Dendritic cell treated with granulocyte-macrophage colony-stimulating factor and Interleukin-4, amounts not matched to agents 40 ng/mL and 50 ng/mL, for 4 days (primary cell): ENCODE data around the gene NDOR1.

Source experiments
- H3K27ac Mint-ChIP-seq: one replicate; pipeline ENCODE4 v1.8.0; 2022; ENCODE audit warnings: mild to moderate bottlenecking, mixed read lengths
- H3K27me3 Mint-ChIP-seq: one replicate; pipeline ENCODE4 v1.8.0; 2022; ENCODE audit warnings: mild to moderate bottlenecking, mixed read lengths
- H3K36me3 Mint-ChIP-seq: one replicate; pipeline ENCODE4 v1.8.0; 2022; ENCODE audit warnings: low read depth, mixed read lengths
- H3K4me1 Mint-ChIP-seq: one replicate; pipeline ENCODE4 v1.8.0; 2022; ENCODE audit warnings: low read depth, mixed read lengths
- H3K4me3 Mint-ChIP-seq: one replicate; pipeline ENCODE4 v1.8.0; 2022; ENCODE audit warnings: mild to moderate bottlenecking, moderate library complexity, mixed read lengths
- H3K9me3 Mint-ChIP-seq: one replicate; pipeline ENCODE4 v1.8.0; 2022; ENCODE audit warnings: mixed read lengths
- intact Hi-C: fragments of 100-400 bp; cut with micrococcal nuclease; formaldehyde crosslinking; loops from one replicate; pipeline ENCODE4 v1.15.0; 2022

NDOR1 gene

GRCh38 chr9:137211532-137211931, 6.0 kb downstream of the NDOR1 start:
- H3K4me3 Mint-ChIP-seq = no peak overlapping the region
- peak overlapping the region; percentile 35 for H3K27ac Mint-ChIP-seq
- no peaks in the 10 kb centered on the region for H3K27me3 Mint-ChIP-seq

GRCh38 chr9:137212520-137212919, 7.0 kb downstream of the NDOR1 start:
- Mint-ChIP-seq H3K27ac (no peak overlapping the region), H3K4me1 (peaks cover 23% of the 10 kb centered on the region), H3K36me3 (peaks cover 90% of the 10 kb centered on the region), H3K9me3 (no peaks in the 10 kb centered on the region), H3K27me3 (no peaks in the 10 kb centered on the region), H3K4me3 (no peak overlapping the region)
- intact Hi-C loops = no loop called here

More at GRCh38 chr9:137211532-137211931, 6.0 kb downstream of the NDOR1 start:
- no peaks in the 10 kb centered on the region for H3K9me3 Mint-ChIP-seq
- intact Hi-C loops = no loop called here
- peaks cover 26% of the 10 kb centered on the region for H3K4me1 Mint-ChIP-seq
- H3K36me3 Mint-ChIP-seq = peaks cover 90% of the 10 kb centered on the region

- intact Hi-C loops = no loop called here
- H3K36me3 Mint-ChIP-seq = peaks cover 87% of the 10 kb centered on the region
- H3K27ac Mint-ChIP-seq = no peak overlapping the region
- H3K27me3 Mint-ChIP-seq = no peaks in the 10 kb centered on the region
- peaks cover 29% of the 10 kb centered on the region for H3K4me1 Mint-ChIP-seq
- H3K4me3 Mint-ChIP-seq = no peak overlapping the region
- H3K9me3 Mint-ChIP-seq = no peaks in the 10 kb centered on the region
Measured at GRCh38 chr9:137213160-137214060, 7.9 kb downstream of the NDOR1 start.

DNA sequence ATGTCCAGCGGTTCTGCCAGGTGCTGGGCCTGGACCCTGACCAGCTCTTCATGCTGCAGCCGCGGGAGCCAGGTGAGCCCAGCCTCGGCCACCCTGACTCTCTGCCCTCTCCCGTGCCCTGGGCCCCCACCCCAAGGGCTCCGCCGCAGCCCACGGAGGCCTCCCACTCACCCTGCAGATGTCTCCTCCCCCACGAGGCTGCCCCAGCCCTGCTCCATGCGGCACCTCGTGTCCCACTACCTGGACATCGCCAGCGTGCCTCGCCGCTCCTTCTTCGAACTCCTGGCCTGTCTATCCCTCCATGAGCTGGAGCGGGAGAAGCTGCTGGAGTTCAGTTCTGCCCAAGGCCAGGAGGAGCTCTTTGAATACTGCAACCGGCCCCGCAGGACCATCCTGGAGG, 9.1 kb downstream of the NDOR1 start:
- peaks cover 75% of the 10 kb centered on the region for H3K36me3 Mint-ChIP-seq
- H3K4me3 Mint-ChIP-seq = no peak overlapping the region
- intact Hi-C loops = no loop called here
- no peak overlapping the region for H3K27ac Mint-ChIP-seq
- peaks cover 36% of the 10 kb centered on the region for H3K4me1 Mint-ChIP-seq
- H3K27me3 Mint-ChIP-seq = no peaks in the 10 kb centered on the region
- H3K9me3 Mint-ChIP-seq = no peaks in the 10 kb centered on the region

DNA sequence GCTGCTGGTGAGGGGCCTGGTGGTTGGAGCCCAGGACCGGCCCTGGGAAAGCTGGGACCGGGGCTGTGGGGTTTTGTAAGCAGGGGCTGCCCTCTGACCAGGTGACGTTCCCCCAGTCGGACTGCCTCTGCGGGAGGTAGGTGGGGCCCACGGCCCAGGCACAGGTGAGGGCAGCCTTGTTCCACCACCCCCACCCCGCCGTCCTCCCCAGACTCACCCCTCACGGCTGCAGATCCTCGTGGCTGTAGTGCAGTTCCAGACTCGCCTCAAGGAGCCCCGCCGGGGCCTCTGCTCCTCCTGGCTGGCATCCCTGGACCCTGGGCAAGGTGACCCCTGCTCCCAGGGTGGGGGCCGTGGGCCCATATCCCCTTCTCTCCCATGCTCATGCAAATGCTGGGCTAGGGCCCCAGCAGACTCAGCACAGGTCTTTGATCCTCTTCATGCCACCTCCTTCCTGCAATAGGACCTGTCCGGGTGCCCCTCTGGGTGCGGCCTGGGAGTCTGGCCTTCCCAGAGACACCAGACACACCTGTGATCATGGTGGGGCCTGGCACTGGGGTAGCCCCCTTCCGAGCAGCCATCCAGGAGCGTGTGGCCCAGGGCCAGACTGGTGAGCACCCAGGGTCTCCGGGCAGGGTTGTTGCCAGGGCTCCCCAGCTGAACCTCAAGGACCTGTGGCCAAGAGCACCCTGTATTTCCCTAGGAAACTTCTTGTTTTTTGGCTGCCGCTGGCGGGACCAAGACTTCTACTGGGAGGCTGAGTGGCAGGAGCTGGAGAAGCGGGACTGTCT, 9.9 kb downstream of the NDOR1 start:
- H3K9me3 Mint-ChIP-seq = no peaks in the 10 kb centered on the region
- no peak overlapping the region for H3K4me3 Mint-ChIP-seq
- peaks cover 6% of the 10 kb centered on the region for H3K27me3 Mint-ChIP-seq
- H3K27ac Mint-ChIP-seq = peak overlapping the region; percentile 60
- H3K4me1 Mint-ChIP-seq = peaks cover 36% of the 10 kb centered on the region
- H3K36me3 Mint-ChIP-seq = peaks cover 67% of the 10 kb centered on the region
- intact Hi-C loops = no loop called here

DNA sequence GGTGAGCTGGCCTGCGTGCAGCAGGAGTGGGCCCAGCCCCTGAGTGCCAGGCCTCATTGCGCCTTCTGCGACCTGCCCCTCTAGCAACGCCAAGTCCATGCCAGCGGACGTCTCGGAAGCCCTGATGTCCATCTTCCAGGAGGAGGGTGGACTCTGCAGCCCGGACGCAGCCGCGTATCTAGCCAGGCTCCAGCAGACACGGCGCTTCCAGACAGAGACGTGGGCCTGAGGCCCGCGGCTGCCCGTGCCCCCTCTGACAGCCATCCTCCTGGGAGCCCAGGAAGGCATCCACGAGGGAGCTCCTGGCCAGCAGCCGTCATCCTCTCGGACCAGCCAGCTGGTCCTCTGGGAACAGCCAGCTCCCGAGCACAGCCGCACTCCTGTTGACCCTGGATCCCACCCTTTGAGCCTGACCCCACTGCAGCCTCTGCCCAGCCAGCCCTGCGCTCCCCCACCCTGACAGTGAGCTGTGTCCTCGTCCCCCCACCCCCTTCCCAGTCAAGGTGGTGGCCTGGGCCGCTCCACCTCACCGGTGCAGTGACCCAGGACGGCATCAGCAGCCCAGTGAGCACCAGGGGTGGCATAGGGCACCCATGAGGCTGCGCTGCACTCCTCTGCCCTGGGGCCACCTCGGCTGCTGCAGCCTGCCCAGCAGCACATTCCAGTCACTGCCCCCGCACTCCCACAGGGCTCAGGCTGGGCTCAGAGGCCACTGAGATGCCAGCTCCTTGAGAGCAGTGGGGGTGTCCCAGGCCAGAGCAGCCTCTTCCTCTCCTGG, 10.9 kb downstream of the NDOR1 start:
- peaks cover 13% of the 10 kb centered on the region for H3K27me3 Mint-ChIP-seq
- H3K9me3 Mint-ChIP-seq = no peaks in the 10 kb centered on the region
- no peak overlapping the region for H3K27ac Mint-ChIP-seq
- intact Hi-C loops = no loop called here
- no peak overlapping the region for H3K4me3 Mint-ChIP-seq
- peaks cover 35% of the 10 kb centered on the region for H3K4me1 Mint-ChIP-seq
- peaks cover 57% of the 10 kb centered on the region for H3K36me3 Mint-ChIP-seq

DNA sequence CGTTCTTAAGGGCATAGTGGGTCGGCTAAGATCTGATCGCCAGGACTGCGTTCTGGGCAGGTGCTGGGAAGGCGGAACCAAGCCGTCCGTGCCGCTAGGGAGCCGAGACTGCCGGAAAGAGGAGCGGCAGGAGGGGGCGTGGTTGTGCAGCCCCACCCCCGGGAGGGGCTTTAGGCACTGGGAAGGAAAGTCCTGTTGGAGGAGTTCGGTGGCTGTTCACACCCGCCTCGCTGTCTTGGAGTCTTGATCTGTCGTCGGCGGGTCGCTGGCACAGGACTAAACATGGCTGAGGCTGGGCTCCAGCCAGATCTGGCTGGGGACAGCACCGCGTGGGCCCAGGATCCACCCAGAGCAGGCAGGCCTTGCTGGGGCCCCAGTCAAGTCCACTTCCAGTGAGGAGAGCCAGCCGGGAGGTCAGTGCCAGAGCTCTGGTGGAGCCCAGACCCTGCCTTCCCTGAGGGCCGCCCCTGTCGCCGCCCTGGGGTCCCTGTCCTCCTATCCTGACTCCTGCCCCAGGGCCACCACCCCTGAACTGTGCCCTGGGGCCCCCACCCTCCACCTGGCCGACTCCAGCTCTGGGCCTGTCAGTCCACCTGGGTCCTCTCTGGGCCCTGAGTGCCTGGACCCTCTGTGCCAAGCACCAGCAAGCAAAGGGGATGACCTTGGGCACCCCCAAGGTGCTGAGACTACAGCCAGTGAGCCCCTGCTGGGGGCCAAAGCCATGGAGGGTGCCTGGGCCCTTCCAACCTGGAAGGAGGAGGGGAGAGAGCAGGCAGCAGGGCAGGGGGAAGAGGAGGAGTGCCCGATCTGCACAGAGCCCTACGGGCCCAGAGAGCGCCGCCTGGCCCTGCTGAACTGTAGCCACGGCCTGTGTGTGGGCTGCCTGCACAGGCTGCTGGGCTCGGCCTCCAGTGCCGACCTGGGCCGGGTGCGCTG, 12.0 kb downstream of the NDOR1 start:
- Mint-ChIP-seq H3K4me1 (peaks cover 32% of the 10 kb centered on the region), H3K4me3 (peak overlapping the region; percentile 28), H3K27me3 (peaks cover 14% of the 10 kb centered on the region), H3K27ac (peak overlapping the region; percentile 51), H3K36me3 (peaks cover 55% of the 10 kb centered on the region), H3K9me3 (no peaks in the 10 kb centered on the region)
- intact Hi-C loops = no loop called here

DNA sequence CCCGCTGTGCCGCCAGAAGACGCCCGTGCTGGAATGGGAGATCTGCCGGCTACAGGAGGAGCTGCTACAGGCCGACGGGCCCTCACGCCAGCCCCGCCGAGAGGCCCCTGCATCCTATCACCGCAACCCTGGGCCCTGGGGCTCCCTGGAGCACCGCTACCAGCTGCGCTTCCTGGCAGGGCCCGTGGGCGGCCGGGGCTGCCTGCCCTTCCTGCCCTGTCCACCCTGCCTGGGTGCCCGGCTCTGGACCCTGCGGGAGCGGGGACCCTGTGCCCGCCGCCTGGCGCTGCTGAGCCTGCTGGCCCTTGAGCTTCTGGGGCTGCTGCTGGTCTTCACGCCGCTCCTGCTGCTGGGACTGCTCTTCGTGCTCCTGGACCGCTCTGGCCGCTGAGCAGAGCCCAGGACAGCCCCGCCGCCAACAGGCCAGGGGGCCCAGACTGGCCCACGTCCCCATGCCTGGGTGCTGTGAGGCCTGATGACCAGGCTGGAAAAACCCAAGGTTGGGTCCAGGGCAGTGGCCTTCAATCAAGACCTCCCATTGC, 12.8 kb downstream of the NDOR1 start:
- Mint-ChIP-seq H3K4me1 (peaks cover 39% of the 10 kb centered on the region), H3K36me3 (peaks cover 48% of the 10 kb centered on the region), H3K4me3 (no peak overlapping the region), H3K27ac (peak overlapping the region; percentile 62), H3K27me3 (peaks cover 14% of the 10 kb centered on the region), H3K9me3 (no peaks in the 10 kb centered on the region)
- intact Hi-C loops = no loop called here

GRCh38 chr9:137218754-137219271, 13.3 kb downstream of the NDOR1 start:
- H3K9me3 Mint-ChIP-seq = no peaks in the 10 kb centered on the region
- H3K36me3 Mint-ChIP-seq = peaks cover 43% of the 10 kb centered on the region
- intact Hi-C loops = no loop called here
- H3K4me1 Mint-ChIP-seq = peaks cover 39% of the 10 kb centered on the region
- peak overlapping the region; percentile 62 for H3K27ac Mint-ChIP-seq
- H3K27me3 Mint-ChIP-seq = peaks cover 14% of the 10 kb centered on the region
- H3K4me3 Mint-ChIP-seq = no peak overlapping the region

DNA sequence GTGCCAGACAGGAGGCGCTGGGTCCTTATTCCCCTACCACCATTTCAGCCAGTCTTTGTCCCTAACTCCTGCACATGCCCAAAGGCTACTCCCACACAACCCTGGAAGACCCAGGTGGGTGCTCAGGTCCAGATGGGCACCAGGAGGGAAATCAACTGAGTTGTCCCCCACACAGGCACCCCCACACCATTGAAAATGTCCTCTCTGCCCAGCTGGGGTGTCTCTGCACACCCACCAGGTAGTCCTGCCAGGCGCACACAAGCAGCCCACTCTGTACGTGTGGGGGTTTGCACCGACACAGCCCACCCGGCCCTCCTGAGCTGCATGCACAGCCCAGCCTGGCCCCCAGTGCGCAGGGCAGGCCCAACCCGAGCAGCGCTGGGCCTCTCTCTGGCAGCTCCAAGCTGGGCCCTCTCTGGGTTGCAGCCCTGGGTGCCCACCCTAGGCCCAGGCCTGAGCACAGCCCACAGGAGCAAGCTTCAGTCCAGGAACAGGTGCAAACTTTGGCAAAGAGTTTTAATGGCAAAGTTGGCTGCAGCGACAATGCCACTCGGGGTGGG, 14.3 kb downstream of the NDOR1 start:
- no peak overlapping the region for H3K27ac Mint-ChIP-seq
- no peaks in the 10 kb centered on the region for H3K9me3 Mint-ChIP-seq
- H3K4me3 Mint-ChIP-seq = no peak overlapping the region
- intact Hi-C loops = loop anchor here (5.0 kb wide), 1 partner anchor 33 kb away; the partner anchor contains the start of genes ANAPC2 and SSNA1
- peaks cover 14% of the 10 kb centered on the region for H3K27me3 Mint-ChIP-seq
- peaks cover 39% of the 10 kb centered on the region for H3K4me1 Mint-ChIP-seq
- peaks cover 32% of the 10 kb centered on the region for H3K36me3 Mint-ChIP-seq

GRCh38 chr9:137220317-137221094, 15.0 kb downstream of the NDOR1 start:
- Mint-ChIP-seq H3K36me3 (peaks cover 26% of the 10 kb centered on the region), H3K27ac (no peak overlapping the region), H3K4me1 (peaks cover 43% of the 10 kb centered on the region), H3K9me3 (no peaks in the 10 kb centered on the region), H3K27me3 (peaks cover 14% of the 10 kb centered on the region), H3K4me3 (peak overlapping the region; percentile 40)
- intact Hi-C loops = loop anchor here (5.0 kb wide), 1 partner anchor 33 kb away; the partner anchor contains the start of genes ANAPC2 and SSNA1
